SK-N-SH treated with all-trans-retinoic acid at 6 μM for 48 hours (cell line): ENCODE measurements around the gene NIPAL4.

ENCODE experiments used
- ATAC-seq: fragments of 200-7000 bp; cut with Tn5 transposase; 3 replicates; pipeline ENCODE4 v1.9.1; 2020; ENCODE audit warnings: mild to moderate bottlenecking, moderate library complexity
- ESRRG ChIP-seq: fragments of 250-450 bp; sonication (Bioruptor Pico); IDR thresholded peaks from 2 replicates; pipeline ENCODE4 v1.6.1; 2021; ENCODE audit warnings: mild to moderate bottlenecking
- TF ChIP-seq, protein P1 (sequence below): fragments of 250-450 bp; sonication (Bioruptor Pico); IDR thresholded peaks from 2 replicates; pipeline ENCODE4 v1.8.0; 2021; ENCODE audit warnings: low read depth, mild to moderate bottlenecking, moderate library complexity, borderline replicate concordance
- TF ChIP-seq, protein P2 (sequence below): fragments of 250-450 bp; sonication (Bioruptor Pico); IDR thresholded peaks from 2 replicates; pipeline ENCODE4 v1.5.0; 2020; ENCODE audit warnings: mild to moderate bottlenecking, moderate library complexity

Gene NIPAL4

DNA sequence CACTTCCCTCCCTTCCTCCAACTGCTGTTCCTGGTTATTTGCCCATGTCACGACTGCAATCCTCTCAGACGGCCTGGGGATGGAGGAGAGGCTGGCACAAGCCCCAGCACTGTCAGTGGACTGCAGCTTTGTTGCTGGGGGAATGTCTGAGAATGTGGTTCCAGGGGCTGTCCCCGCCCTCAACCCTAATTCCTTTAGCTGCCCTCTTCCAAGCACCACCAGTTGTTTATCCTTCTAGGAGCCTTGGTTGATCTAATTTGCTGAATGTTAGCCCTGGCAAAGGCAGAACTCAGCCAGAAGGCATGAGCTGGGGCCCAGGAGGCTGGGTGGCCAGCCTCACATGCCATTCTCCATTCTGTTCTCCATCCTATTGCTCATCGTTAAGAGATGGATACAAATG, 64.0 kb downstream of the NIPAL4 start:
- peak; percentile 55 for ATAC-seq
- TF ChIP-seq, protein P1, sequence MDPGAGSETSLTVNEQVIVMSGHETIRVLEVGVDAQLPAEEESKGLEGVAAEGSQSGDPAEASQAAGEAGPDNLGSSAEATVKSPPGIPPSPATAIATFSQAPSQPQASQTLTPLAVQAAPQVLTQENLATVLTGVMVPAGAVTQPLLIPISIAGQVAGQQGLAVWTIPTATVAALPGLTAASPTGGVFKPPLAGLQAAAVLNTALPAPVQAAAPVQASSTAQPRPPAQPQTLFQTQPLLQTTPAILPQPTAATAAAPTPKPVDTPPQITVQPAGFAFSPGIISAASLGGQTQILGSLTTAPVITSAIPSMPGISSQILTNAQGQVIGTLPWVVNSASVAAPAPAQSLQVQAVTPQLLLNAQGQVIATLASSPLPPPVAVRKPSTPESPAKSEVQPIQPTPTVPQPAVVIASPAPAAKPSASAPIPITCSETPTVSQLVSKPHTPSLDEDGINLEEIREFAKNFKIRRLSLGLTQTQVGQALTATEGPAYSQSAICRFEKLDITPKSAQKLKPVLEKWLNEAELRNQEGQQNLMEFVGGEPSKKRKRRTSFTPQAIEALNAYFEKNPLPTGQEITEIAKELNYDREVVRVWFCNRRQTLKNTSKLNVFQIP (CRISPR knock-in tag): no peak
- TF ChIP-seq ESRRG (CRISPR knock-in tag): no peak
- TF ChIP-seq, protein P2, sequence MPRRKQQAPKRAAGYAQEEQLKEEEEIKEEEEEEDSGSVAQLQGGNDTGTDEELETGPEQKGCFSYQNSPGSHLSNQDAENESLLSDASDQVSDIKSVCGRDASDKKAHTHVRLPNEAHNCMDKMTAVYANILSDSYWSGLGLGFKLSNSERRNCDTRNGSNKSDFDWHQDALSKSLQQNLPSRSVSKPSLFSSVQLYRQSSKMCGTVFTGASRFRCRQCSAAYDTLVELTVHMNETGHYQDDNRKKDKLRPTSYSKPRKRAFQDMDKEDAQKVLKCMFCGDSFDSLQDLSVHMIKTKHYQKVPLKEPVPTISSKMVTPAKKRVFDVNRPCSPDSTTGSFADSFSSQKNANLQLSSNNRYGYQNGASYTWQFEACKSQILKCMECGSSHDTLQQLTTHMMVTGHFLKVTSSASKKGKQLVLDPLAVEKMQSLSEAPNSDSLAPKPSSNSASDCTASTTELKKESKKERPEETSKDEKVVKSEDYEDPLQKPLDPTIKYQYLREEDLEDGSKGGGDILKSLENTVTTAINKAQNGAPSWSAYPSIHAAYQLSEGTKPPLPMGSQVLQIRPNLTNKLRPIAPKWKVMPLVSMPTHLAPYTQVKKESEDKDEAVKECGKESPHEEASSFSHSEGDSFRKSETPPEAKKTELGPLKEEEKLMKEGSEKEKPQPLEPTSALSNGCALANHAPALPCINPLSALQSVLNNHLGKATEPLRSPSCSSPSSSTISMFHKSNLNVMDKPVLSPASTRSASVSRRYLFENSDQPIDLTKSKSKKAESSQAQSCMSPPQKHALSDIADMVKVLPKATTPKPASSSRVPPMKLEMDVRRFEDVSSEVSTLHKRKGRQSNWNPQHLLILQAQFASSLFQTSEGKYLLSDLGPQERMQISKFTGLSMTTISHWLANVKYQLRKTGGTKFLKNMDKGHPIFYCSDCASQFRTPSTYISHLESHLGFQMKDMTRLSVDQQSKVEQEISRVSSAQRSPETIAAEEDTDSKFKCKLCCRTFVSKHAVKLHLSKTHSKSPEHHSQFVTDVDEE (CRISPR knock-in tag): no peak
- TF ChIP-seq, all 23 proteins: peak for 0
